HTR-8/SVneo (cell line): ENCODE results near the gene SATL1.
"Not testable (repeated sequence)": the region's sequence is repeated elsewhere in the genome, so short reads cannot be mapped to it uniquely, and the experiment has no call there.

Experiments
- DNase-seq: peaks from one replicate; pipeline ENCODE4 v3.0.0; 2011; ENCODE audit warnings: low spot score, mixed read lengths; ENCODE audit not compliant: insufficient read length
- FAIRE-seq: peaks from 2 replicates; lab custom pipeline; 2011; peaks lifted over from hg19 to GRCh38; lab: Jason Lieb, UNC

SATL1 gene

DNA sequence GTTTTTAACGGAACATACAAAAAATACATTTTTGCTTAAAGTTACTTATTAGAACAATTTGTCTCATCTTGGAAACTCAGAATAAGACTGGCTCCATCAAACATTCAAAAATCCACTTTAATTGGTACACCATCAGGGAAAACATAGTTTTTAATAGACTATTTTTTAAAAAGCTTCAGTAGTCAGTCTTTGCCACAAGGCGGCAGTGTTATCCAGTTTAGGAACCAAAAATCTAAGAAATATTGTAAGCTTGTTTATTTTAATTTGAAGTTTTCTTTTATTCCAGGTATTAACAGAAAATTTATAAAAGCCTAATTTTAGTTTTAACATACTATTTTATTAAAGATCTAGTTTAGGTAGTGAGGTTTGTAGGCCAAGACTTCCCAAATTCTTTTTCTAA, 132.2 kb downstream of the SATL1 start:
- DNase-seq: no peak
- FAIRE-seq: no peak

DNA sequence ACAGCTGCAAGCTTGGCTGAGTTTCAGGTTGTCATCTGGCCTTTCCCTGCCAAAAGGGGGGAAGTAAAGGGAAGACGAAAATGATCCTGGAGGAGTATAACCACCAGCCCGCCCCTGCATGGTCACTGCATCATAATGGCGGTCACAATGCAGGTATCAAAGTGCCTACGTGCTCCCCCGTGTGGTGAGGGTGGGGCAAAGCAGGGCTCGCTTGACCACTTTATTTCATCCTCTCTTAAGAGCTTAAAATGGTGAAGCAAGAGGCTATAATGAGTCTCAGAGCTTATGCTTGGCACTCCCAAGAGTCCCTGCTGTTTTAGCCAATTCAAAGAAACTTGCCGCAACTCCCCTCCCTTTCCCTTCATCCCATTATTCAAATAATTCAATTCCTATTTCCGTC, 134.3 kb downstream of the SATL1 start:
- DNase-seq (no peak), FAIRE-seq (no peak)

DNA sequence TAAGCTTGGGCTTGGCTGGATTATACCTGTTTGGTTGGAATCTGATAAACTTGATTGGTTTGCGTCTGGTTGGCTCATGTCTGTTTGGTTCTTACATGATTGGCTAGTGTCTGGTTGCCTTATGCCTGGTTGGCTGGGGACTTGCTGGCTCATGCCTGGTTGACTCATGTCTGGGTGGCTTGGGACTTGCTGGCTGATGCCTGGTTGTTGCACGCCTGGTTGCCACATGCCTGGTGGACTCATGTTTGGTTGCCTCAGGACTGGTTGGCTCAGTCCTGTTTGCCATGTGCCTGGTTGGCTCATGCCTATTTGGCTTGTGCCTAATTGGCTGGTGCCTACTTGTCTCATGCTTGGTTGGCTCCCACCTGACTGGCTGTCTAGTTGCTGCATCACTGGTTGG, 135.4 kb downstream of the SATL1 start:
- FAIRE-seq (no peak), DNase-seq (no peak)

DNA sequence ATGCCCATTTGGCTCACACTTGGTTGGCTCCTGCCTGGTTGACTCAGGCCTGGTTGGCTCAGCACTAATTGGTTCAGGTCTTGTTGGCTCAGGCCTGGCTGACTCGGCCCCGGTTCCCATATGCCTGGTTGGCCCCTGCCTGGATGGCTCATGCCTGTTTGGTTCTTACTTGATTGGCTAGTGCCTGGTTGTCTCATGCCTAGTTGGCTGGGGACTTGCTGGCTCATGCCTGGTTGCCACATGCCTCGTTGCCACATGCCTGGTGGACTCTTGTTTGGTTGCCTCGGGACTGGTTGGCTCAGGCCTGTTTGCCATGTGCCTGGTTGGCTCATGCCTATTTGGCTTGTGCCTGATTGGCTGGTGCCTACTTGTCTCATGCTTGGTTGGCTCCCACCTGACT, 136.2 kb downstream of the SATL1 start:
- FAIRE-seq (no peak), DNase-seq (no peak)

DNA sequence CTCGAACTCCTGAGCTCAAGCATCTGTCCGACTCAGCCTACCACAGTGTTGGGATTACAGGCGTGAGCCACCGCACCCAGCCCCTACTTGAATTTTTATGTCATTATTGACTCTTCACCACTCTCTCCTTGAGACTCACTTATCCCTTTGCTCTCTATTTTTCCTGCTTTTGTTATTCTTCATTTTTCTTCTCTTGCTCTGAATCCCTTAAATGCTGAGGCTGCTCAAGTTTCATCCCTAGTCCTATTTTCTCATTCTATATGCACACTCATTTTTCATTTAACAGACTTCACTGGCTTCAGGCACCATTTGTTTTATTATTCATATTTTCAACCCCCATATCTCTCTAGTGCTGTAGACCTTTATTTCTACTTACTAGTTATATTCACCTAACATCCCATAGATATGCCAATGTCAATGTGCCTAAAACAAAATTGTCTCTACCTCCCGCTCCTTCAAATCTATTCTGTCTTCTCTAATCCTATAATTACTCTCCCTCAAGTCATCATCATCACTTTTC, 154.2 kb downstream of the SATL1 start:
- FAIRE-seq (no peak), DNase-seq (no peak)

DNA sequence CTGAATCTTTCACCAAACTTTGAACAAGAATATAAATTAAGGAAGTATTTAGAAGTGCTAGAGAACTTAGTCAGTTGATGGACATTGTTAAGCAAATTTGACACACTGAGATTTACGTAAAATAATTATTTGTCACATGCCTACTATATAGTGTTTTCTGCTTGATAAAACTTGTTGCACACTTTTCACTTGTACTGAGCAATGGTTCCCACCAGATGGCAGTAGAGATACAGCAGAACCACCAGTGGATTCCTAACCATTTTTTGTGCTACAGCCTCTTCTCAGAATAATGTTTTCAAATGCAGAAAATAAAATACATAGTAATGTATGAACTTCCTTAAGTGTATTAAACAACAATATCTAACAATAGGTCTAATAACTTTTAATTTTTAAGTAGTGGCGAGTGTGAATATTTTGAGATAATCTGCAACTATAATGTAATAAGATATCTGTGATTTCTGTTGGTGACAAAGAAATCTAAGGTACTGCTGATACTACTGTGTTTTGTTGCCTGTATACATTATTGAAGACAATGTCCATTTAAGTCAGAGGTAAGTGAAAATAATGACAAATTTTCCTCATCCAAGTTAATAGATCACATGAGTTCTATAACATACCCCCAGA, 158.7 kb downstream of the SATL1 start:
- no peak for DNase-seq
- no peak for FAIRE-seq

DNA sequence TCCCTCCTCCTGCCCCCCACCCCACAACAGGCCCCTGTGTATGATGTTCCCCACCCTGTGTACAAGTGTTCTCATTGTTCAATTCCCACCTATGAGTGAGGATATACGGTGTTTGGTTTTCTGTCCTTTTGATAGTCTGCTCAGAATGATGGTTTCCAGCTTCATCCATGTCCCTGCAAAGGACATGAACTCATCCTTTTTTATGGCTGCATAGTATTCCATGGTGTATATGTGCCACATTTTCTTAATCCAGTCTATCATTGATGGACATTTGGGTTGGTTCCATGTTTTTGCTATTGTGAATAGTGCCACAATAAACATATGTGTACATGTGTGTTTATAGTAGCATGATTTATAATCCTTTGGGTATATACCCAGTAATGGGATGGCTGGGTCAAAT, 166.3 kb downstream of the SATL1 start:
- not testable (repeated sequence) for FAIRE-seq, DNase-seq

DNA sequence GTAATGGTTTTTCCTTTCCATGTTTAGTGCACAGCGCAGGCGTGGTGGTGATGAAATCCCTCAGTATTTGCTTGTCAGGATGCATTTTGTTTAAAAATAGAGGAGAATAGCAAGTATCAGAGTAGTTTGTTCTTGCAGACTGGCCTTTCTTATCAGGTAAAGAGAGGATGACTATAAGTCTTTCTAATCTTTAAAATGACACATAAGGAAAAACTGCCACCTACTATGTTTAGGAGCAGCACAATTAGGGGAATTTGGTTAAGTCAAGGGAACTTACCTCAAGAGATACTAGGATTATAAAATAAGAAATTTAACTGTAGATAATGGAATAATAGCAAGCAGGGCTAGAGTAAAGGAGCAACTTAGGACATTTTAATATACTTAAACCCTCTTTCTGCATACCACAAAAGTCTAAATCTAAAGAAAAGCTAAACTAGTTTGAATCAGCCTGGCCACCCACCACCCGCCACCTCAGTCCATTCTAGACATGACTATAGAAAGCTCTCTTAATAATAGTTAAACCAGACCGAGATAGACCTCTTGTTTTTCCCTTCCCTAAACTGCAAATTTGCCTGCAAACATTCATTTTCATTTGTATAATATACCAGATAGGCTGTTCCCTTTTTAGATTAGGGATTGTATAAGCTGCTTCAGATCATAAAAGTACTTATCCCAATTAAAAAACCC, 177.9 kb downstream of the SATL1 start:
- no peak for FAIRE-seq
- no peak for DNase-seq

DNA sequence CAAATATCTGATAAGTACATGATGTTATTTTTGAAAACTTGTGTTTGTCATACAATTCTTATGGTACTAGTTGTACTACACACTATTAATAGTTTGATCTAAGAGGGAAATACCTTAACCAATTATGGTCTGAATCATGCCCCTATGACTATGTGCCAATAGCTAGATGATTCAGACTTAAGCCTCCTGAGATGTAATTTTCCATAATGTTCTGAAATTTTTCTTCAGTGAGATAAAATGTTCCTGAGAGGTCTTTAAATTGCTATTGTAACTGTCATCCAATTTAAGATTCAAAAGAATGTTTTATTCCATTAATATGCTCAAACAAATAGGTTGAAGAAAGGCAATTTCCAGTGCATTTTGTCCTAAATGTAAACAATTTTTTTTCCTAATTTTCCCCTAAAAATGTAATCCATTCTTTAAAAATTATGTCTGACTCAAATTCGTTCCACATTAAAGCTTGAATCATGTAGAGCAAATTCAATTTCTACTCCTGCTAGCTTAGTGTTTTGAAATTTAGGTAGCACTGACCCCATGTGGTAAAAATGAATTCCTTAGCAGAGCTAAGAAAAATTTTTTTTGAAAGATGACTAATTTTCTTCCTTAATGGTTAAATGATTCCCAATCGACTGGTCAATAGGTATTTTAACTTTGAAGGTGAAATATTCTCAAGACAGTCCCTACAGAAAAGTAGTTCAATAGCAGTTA, 190.8 kb downstream of the SATL1 start:
- no peak for FAIRE-seq
- no peak for DNase-seq

DNA sequence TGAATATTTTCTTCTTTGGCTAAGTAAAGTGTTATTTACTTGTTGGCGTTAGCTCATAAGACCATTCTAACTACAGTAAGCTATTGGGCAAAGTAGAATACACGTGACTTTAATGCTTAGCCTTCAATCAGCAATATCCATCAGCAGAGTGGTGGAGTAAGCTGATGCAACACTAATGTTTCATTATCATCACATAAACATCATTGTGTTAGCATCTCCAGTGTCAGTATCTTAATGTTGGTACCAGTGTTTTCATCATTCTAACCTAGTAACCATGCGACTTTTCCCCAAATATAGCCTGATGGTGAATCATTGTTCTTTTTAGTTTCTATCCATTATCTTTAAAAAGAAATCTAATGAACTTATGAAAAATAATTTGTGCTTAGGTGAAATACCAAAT, 191.4 kb downstream of the SATL1 start:
- DNase-seq (no peak), FAIRE-seq (no peak)

DNA sequence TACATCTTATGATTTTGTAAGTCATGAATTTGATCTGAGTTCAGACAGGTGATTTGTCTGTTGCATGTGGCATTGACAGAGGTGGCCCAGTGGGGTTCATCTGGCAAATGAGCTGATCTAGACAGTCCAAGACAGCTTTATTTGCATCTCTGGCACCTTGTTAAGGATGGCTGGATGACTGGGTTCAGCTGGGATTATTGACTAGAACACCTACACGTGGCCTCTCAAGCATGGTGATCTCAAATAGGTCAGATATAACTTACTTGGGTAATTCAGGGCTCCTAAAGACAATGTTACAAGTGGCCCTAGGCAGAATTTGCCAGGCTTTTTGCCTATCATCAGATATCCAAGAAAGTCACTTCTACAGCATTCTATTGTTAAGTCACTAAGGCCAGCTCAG, 192.0 kb downstream of the SATL1 start:
- FAIRE-seq (no peak), DNase-seq (no peak)
